Heart left ventricle (tissue), 13 donors: Measurements from ENCODE around the gene HSD3B7.

ENCODE experiments used
- CTCF ChIP-seq, 12 donors: fragments of 200-600 bp; sonication (generic) in 4 of 12; IDR thresholded peaks; one replicate each; pipeline versions ENCODE4 v1.5.0 to v1.8.0; 2018 to 2022; ENCODE audit warnings: antibody characterized with exemption in 12 of 12, mild to moderate bottlenecking in 5 of 12
- POLR2A ChIP-seq, 2 donors: fragments of 450-650 bp; IDR thresholded peaks; one replicate each; pipeline ENCODE4 v1.6.1; 2017; ENCODE audit warnings: antibody characterized with exemption in 2 of 2, mild to moderate bottlenecking in 2 of 2, moderate library complexity in 2 of 2
- donor health status: ischemic (EF 13 %, LVEDD 7.1; RV severe dilation, severe dysfunction).
- donor health status: DM: no; HTN: yes; CAD: no.
- donor health status: DM: no; HTN: no; CAD: no.
- donor health status: ischemic (EF 25% LVEDD 6.9; RV normal size, moderate dysfunction).
- donor health status: ischemic (EF 25% LVEDD 5.7; RV mildly dilated, moderate dysfunction).
- donor health status: ischemic (EF 35%, LVEDD 5.7; RV mildly dilated, moderate dysfunction).
- donor health status: nonischemic (EF 11% LVEDD 7.7; RV severe dilation, severe dysfunction).
- donor health status: DM: yes; HTN: yes; CAD: no.
- donor health status: PGD.
- donor health status: ischemic (EF 29% LVEDD 5.4; RV normal size, mild dysfunction).
- donor health status: nonischemic (EF 23%, LVEDD 6.1; RV moderate dilation, normal function).

GRCh38 chr16:30980434-30980833, 4.6 kb upstream of the HSD3B7 start:
- no peak for TF ChIP-seq CTCF (IDR thresholded peaks at IDR 0.05)
- no peak for TF ChIP-seq POLR2A (IDR thresholded peaks at IDR 0.05)
